Neural progenitor cell (in vitro differentiated cells): ENCODE data around the gene LGALS4.

Source experiments
- EZH2 ChIP-seq: fragments of 200-600 bp; sonication (generic); IDR thresholded peaks from 2 replicates; pipeline ENCODE4 v1.6.1; 2017; ENCODE audit warnings: antibody characterized with exemption, mild to moderate bottlenecking, moderate library complexity
- EZH2phosphoT487 ChIP-seq: fragments of 200-600 bp; sonication (generic); IDR thresholded peaks from 2 replicates; pipeline ENCODE4 v1.6.1; 2017; ENCODE audit warnings: antibody characterized with exemption
- TF ChIP-seq, protein P1 (sequence below): fragments of 200-600 bp; sonication (generic); IDR thresholded peaks from 2 replicates; pipeline ENCODE4 v1.5.1; 2017; ENCODE audit warnings: antibody characterized with exemption, mild to moderate bottlenecking

DNA sequence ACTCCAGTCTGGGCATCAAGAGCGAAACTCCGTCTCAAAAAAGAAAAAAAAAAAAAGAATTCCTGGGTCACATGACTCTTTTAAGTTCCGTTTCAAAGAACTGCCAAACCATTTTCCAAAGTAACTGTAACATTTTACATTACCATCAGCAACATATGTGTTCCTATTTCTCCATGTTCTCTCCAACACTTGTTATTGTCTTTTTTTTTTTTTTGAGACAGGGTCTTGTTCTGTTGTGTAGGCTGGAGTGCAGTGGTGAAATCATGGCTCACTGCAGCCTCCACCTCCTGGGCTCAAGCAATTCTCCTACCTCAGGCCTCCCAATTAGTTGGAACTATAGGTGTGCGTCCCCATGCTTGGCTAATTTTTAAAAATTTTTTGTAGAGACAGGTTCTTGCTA, 17.2 kb downstream of the LGALS4 start:
- TF ChIP-seq, protein P1, sequence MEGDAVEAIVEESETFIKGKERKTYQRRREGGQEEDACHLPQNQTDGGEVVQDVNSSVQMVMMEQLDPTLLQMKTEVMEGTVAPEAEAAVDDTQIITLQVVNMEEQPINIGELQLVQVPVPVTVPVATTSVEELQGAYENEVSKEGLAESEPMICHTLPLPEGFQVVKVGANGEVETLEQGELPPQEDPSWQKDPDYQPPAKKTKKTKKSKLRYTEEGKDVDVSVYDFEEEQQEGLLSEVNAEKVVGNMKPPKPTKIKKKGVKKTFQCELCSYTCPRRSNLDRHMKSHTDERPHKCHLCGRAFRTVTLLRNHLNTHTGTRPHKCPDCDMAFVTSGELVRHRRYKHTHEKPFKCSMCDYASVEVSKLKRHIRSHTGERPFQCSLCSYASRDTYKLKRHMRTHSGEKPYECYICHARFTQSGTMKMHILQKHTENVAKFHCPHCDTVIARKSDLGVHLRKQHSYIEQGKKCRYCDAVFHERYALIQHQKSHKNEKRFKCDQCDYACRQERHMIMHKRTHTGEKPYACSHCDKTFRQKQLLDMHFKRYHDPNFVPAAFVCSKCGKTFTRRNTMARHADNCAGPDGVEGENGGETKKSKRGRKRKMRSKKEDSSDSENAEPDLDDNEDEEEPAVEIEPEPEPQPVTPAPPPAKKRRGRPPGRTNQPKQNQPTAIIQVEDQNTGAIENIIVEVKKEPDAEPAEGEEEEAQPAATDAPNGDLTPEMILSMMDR: no peak
- TF ChIP-seq EZH2: no peak
- TF ChIP-seq EZH2phosphoT487: no peak
